ENCODE measurements around the gene MTX2. TPM values are rescaled to one million over a fixed set of nuclear protein-coding genes. Genes with fewer than 3 reads are reported as not detected.
"Not testable (repeated sequence)": the region's sequence is repeated elsewhere in the genome, so short reads cannot be mapped to it uniquely, and the experiment has no call there.

The MTX2 gene
- total and polyA plus RNA-seq, 2 donors, result 32.2 to 57.7 TPM

DNA sequence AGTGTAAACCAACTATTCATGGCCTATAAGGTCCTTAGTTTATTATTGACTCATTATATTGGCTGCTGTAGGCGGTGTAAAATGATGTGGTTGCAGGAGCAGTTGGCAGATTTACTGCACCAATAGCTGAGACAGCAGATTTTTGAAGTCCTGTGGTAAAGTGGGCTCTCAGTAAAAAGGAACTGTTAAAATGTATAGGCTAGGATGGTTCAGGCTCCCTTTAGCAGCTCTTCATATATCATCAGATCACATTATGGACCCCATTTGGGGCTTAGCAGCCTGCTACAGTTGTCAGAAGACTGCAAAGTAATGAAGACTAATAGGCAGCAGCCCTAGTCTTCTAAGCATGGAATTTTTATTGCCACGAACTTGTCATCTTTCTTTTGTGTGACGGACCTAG lies 27.8 kb downstream of the MTX2 start:
- 85% methylated on average over 3 of the region's 3 CpGs for whole genome bisulfite sequencing
- no peaks in the 10 kb centered on the region for H3K27me3 ChIP-seq (ENCODE audit: control insufficient read depth in 2 of 2, insufficient read depth in 1 of 2, low read length in 1 of 2)

DNA sequence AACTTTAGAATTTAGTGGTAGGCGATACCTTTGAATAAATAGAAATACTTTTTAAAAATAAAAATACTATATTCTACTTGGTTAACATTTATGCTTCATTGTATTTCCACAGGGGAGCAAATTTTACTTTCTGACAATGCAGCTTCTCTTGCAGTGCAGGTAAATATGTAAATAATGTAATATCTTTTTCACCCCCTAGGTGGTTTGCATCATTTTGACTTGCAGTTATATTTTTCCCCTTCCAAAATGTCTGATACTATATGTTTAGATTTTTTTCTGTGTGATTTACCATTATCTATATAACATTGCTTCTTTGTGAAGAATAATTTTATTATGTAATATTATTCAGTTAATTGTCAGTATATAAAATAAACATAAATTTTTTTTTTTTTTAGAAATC lies 28.5 kb downstream of the MTX2 start:
- no peaks in the 10 kb centered on the region for H3K27me3 ChIP-seq (ENCODE audit: control insufficient read depth in 2 of 2, insufficient read depth in 1 of 2, low read length in 1 of 2)
- WGBS, result 97% methylated on average over 1 of the region's 1 CpG
- H3K9me3 ChIP-seq (ENCODE audit: control insufficient read depth in 2 of 2, insufficient read depth in 1 of 2, low read length in 1 of 2), result no peaks in the 10 kb centered on the region
- no peaks in the 10 kb centered on the region for H3K36me3 ChIP-seq (ENCODE audit: control insufficient read depth in 2 of 2, insufficient read depth in 2 of 2, low read length in 1 of 2)
- H3K4me1 ChIP-seq (ENCODE audit: control insufficient read depth in 2 of 2, insufficient read depth in 2 of 2, low read length in 2 of 2), result no peaks in the 10 kb centered on the region
- no peak overlapping the region for H3K4me3 ChIP-seq (ENCODE audit: low read length in 2 of 2)
- no peak for DNase-seq (ENCODE audit: low read depth in 6 of 9, low spot score in 9 of 9)
- no peak overlapping the region for H3K27ac ChIP-seq (ENCODE audit: low read depth in 1 of 2, low read length in 1 of 2)

More for the DNA sequence above, 27.8 kb downstream of the MTX2 start:
- Histone ChIP-seq H3K9me3 (ENCODE audit: control insufficient read depth in 2 of 2, insufficient read depth in 1 of 2, low read length in 1 of 2) (no peaks in the 10 kb centered on the region), H3K36me3 (ENCODE audit: control insufficient read depth in 2 of 2, insufficient read depth in 2 of 2, low read length in 1 of 2) (no peaks in the 10 kb centered on the region), H3K27ac (ENCODE audit: low read depth in 1 of 2, low read length in 1 of 2) (no peak overlapping the region), H3K4me3 (ENCODE audit: low read length in 2 of 2) (no peak overlapping the region), H3K4me1 (ENCODE audit: control insufficient read depth in 2 of 2, insufficient read depth in 2 of 2, low read length in 2 of 2) (no peaks in the 10 kb centered on the region)
- DNase-seq (ENCODE audit: low read depth in 6 of 9, low spot score in 9 of 9), result no peak

- WGBS, result 97% methylated on average over 1 of the region's 1 CpG
These were observed 36.8 kb downstream of the MTX2 start for GRCh38 chr2:176306020-176306419.

DNA sequence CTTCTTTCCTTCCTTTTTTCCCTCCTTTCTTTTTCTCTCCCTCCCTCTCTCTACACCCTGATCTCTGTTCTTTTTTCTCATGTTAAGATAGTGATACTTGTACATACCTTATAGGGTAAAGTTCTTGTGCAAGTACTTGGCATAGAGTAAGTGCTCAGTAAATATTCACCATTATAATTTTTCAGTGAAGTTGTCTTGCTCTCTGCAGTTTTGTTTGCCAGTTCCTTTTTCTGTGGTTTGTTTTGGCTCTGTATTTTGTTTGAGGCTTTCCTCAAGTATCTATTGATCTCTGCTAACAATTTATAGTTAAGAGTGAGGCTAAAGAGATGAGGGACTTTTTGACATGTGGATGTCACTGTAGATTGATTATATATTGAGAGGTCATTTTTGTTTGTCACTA lies 48.0 kb downstream of the MTX2 start:
- Histone ChIP-seq H3K27ac (ENCODE audit: low read depth in 1 of 2, low read length in 1 of 2) (no peak overlapping the region), H3K9me3 (ENCODE audit: control insufficient read depth in 2 of 2, insufficient read depth in 1 of 2, low read length in 1 of 2) (no peaks in the 10 kb centered on the region)
- DNase-seq (ENCODE audit: low read depth in 6 of 9, low spot score in 9 of 9), result no peak

More at GRCh38 chr2:176306020-176306419, 36.8 kb downstream of the MTX2 start:
- H3K4me1 ChIP-seq (ENCODE audit: control insufficient read depth in 2 of 2, insufficient read depth in 2 of 2, low read length in 2 of 2); H3K9me3 ChIP-seq (ENCODE audit: control insufficient read depth in 2 of 2, insufficient read depth in 1 of 2, low read length in 1 of 2); H3K27me3 ChIP-seq (ENCODE audit: control insufficient read depth in 2 of 2, insufficient read depth in 1 of 2, low read length in 1 of 2); H3K36me3 ChIP-seq (ENCODE audit: control insufficient read depth in 2 of 2, insufficient read depth in 2 of 2, low read length in 1 of 2); H3K27ac ChIP-seq (ENCODE audit: low read depth in 1 of 2, low read length in 1 of 2); H3K4me3 ChIP-seq (ENCODE audit: low read length in 2 of 2); DNase-seq (ENCODE audit: low read depth in 6 of 9, low spot score in 9 of 9): not testable (repeated sequence)

DNA sequence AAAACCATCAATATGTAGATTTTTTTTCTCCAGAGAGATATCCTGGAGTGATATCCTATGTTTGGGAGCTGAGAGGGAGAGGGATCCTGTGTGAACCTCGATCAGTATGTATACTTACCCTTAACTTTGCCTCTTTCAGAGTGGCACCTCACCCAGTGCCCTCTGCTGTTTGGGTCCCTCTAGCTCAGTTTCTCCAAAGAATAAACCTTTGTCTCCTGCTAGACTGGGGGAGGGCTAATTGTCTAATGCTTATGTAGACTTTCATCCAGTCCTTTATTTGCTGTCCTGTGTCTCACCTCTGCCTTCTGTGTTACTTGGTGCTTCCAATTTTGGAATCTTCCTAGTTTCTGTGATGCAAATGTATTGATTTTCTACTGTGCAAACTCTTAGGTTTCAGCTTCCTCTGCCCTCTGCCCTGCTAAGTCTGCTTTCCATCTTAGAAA lies 48.4 kb downstream of the MTX2 start:
- H3K27ac ChIP-seq (ENCODE audit: low read depth in 1 of 2, low read length in 1 of 2), result no peak overlapping the region
- DNase-seq (ENCODE audit: low read depth in 6 of 9, low spot score in 9 of 9), result no peak
- no peaks in the 10 kb centered on the region for H3K9me3 ChIP-seq (ENCODE audit: control insufficient read depth in 2 of 2, insufficient read depth in 1 of 2, low read length in 1 of 2)
- H3K4me1 ChIP-seq (ENCODE audit: control insufficient read depth in 2 of 2, insufficient read depth in 2 of 2, low read length in 2 of 2), result no peaks in the 10 kb centered on the region
- H3K36me3 ChIP-seq (ENCODE audit: control insufficient read depth in 2 of 2, insufficient read depth in 2 of 2, low read length in 1 of 2), result no peaks in the 10 kb centered on the region
- H3K27me3 ChIP-seq (ENCODE audit: control insufficient read depth in 2 of 2, insufficient read depth in 1 of 2, low read length in 1 of 2), result no peaks in the 10 kb centered on the region
- H3K4me3 ChIP-seq (ENCODE audit: low read length in 2 of 2), result no peak overlapping the region
- WGBS, result 98% methylated on average over 1 of the region's 1 CpG

More for the DNA sequence above, 48.0 kb downstream of the MTX2 start:
- no peaks in the 10 kb centered on the region for H3K27me3 ChIP-seq (ENCODE audit: control insufficient read depth in 2 of 2, insufficient read depth in 1 of 2, low read length in 1 of 2)
- H3K4me1 ChIP-seq (ENCODE audit: control insufficient read depth in 2 of 2, insufficient read depth in 2 of 2, low read length in 2 of 2), result no peaks in the 10 kb centered on the region
- no peak overlapping the region for H3K4me3 ChIP-seq (ENCODE audit: low read length in 2 of 2)
- H3K36me3 ChIP-seq (ENCODE audit: control insufficient read depth in 2 of 2, insufficient read depth in 2 of 2, low read length in 1 of 2), result no peaks in the 10 kb centered on the region

DNA sequence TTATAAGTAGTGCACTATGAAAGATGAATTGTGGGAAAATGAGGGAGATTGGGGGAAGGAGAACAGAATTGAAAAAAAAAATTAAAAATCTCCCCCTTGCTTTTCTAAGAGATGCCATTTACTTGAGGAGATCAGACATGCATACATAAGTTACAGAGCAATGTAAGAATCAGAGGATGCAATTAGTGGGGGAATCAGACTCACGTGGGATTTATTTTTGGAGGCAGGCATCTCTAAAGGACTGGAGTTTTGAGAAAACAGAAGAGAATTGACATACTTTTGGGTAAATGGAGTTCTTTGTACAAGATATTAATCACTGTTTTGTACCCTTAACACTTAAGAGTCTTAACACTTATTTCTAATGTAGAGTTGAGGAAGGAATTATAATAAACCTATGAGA lies 52.7 kb downstream of the MTX2 start:
- no peak overlapping the region for H3K27ac ChIP-seq (ENCODE audit: low read depth in 1 of 2, low read length in 1 of 2)
- H3K27me3 ChIP-seq (ENCODE audit: control insufficient read depth in 2 of 2, insufficient read depth in 1 of 2, low read length in 1 of 2), result no peaks in the 10 kb centered on the region
- H3K9me3 ChIP-seq (ENCODE audit: control insufficient read depth in 2 of 2, insufficient read depth in 1 of 2, low read length in 1 of 2), result no peaks in the 10 kb centered on the region
- WGBS, result 97% methylated on average over 1 of the region's 1 CpG
- no peaks in the 10 kb centered on the region for H3K4me1 ChIP-seq (ENCODE audit: control insufficient read depth in 2 of 2, insufficient read depth in 2 of 2, low read length in 2 of 2)
- no peaks in the 10 kb centered on the region for H3K36me3 ChIP-seq (ENCODE audit: control insufficient read depth in 2 of 2, insufficient read depth in 2 of 2, low read length in 1 of 2)
- no peak overlapping the region for H3K4me3 ChIP-seq (ENCODE audit: low read length in 2 of 2)
- DNase-seq (ENCODE audit: low read depth in 6 of 9, low spot score in 9 of 9), result no peak

DNA sequence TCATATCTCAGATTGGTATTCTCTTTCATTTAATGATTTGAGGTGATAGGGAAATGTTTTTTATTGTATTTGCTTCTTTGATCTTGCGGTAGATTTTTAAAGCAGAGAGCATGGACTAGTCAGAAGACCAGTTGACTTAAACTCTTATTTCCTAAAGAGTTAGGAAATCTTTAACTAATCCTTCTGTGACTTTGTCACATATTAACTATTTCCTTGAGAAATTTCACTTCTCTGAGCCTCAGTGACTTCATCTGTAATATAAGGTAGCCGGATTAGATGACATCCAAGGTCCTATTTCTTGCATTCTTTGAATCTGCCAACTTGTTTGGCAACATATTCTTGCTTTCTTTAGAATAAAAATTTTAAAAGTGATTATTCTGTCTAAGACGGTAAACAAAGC lies 55.6 kb downstream of the MTX2 start:
- Histone ChIP-seq H3K9me3 (ENCODE audit: control insufficient read depth in 2 of 2, insufficient read depth in 1 of 2, low read length in 1 of 2) (no peaks in the 10 kb centered on the region), H3K27ac (ENCODE audit: low read depth in 1 of 2, low read length in 1 of 2) (no peak overlapping the region), H3K4me1 (ENCODE audit: control insufficient read depth in 2 of 2, insufficient read depth in 2 of 2, low read length in 2 of 2) (no peaks in the 10 kb centered on the region), H3K36me3 (ENCODE audit: control insufficient read depth in 2 of 2, insufficient read depth in 2 of 2, low read length in 1 of 2) (no peaks in the 10 kb centered on the region), H3K27me3 (ENCODE audit: control insufficient read depth in 2 of 2, insufficient read depth in 1 of 2, low read length in 1 of 2) (no peaks in the 10 kb centered on the region), H3K4me3 (ENCODE audit: low read length in 2 of 2) (no peak overlapping the region)
- DNase-seq (ENCODE audit: low read depth in 6 of 9, low spot score in 9 of 9), result no peak
- WGBS, result 98% methylated on average over 3 of the region's 3 CpGs

DNA sequence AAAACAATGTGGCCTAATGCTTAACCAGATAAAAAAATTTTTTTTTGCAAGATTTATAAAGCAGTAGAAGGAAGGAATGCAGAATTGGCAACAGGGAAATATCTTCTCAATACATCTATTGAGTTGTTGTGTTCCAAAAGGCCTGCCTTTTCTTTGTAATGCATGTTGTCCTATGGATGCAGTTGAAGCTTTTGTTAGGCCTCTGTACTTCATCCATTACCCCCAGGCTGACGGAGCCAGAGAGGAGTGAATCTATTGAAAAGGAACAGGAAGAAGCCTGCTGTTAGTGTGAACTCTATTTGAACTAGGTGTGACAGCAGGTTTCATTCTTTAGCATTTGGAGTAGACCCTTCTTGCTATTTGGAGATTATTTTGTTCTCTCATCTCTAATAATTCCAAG lies 56.5 kb downstream of the MTX2 start:
- no peak overlapping the region for H3K4me3 ChIP-seq (ENCODE audit: low read length in 2 of 2)
- no peaks in the 10 kb centered on the region for H3K9me3 ChIP-seq (ENCODE audit: control insufficient read depth in 2 of 2, insufficient read depth in 1 of 2, low read length in 1 of 2)
- no peaks in the 10 kb centered on the region for H3K27me3 ChIP-seq (ENCODE audit: control insufficient read depth in 2 of 2, insufficient read depth in 1 of 2, low read length in 1 of 2)
- no peak for DNase-seq (ENCODE audit: low read depth in 6 of 9, low spot score in 9 of 9)
- no peaks in the 10 kb centered on the region for H3K4me1 ChIP-seq (ENCODE audit: control insufficient read depth in 2 of 2, insufficient read depth in 2 of 2, low read length in 2 of 2)
- H3K36me3 ChIP-seq (ENCODE audit: control insufficient read depth in 2 of 2, insufficient read depth in 2 of 2, low read length in 1 of 2), result no peaks in the 10 kb centered on the region
- 95% methylated on average over 1 of the region's 1 CpG for WGBS
- no peak overlapping the region for H3K27ac ChIP-seq (ENCODE audit: low read depth in 1 of 2, low read length in 1 of 2)

- WGBS, result 98% methylated on average over 3 of the region's 3 CpGs
- no peaks in the 10 kb centered on the region for H3K4me1 ChIP-seq (ENCODE audit: control insufficient read depth in 2 of 2, insufficient read depth in 2 of 2, low read length in 2 of 2)
These were observed 58.9 kb downstream of the MTX2 start for GRCh38 chr2:176328149-176328548.

GRCh38 chr2:176330612-176331011 lies 61.4 kb downstream of the MTX2 start:
- H3K27me3 ChIP-seq (ENCODE audit: control insufficient read depth in 2 of 2, insufficient read depth in 1 of 2, low read length in 1 of 2), result no peaks in the 10 kb centered on the region
- H3K4me3 ChIP-seq (ENCODE audit: low read length in 2 of 2), result no peak overlapping the region
- DNase-seq (ENCODE audit: low read depth in 6 of 9, low spot score in 9 of 9), result no peak
- H3K4me1 ChIP-seq (ENCODE audit: control insufficient read depth in 2 of 2, insufficient read depth in 2 of 2, low read length in 2 of 2), result no peaks in the 10 kb centered on the region
- no peaks in the 10 kb centered on the region for H3K9me3 ChIP-seq (ENCODE audit: control insufficient read depth in 2 of 2, insufficient read depth in 1 of 2, low read length in 1 of 2)
- no peaks in the 10 kb centered on the region for H3K36me3 ChIP-seq (ENCODE audit: control insufficient read depth in 2 of 2, insufficient read depth in 2 of 2, low read length in 1 of 2)
- 96% methylated on average over 1 of the region's 1 CpG for WGBS
- H3K27ac ChIP-seq (ENCODE audit: low read depth in 1 of 2, low read length in 1 of 2), result no peak overlapping the region

More at GRCh38 chr2:176328149-176328548, 58.9 kb downstream of the MTX2 start:
- Histone ChIP-seq H3K27me3 (ENCODE audit: control insufficient read depth in 2 of 2, insufficient read depth in 1 of 2, low read length in 1 of 2) (no peaks in the 10 kb centered on the region), H3K9me3 (ENCODE audit: control insufficient read depth in 2 of 2, insufficient read depth in 1 of 2, low read length in 1 of 2) (no peaks in the 10 kb centered on the region), H3K36me3 (ENCODE audit: control insufficient read depth in 2 of 2, insufficient read depth in 2 of 2, low read length in 1 of 2) (no peaks in the 10 kb centered on the region), H3K27ac (ENCODE audit: low read depth in 1 of 2, low read length in 1 of 2) (no peak overlapping the region), H3K4me3 (ENCODE audit: low read length in 2 of 2) (no peak overlapping the region)
- DNase-seq (ENCODE audit: low read depth in 6 of 9, low spot score in 9 of 9), result no peak

Data from thymus (tissue), 11 donors.